Lung (tissue), 12 donors: ENCODE results near the gene MDP1. TPM values are rescaled to one million over a fixed set of nuclear protein-coding genes. Genes with fewer than 3 reads are reported as not detected.
"Not testable (repeated sequence)": the region's sequence is repeated elsewhere in the genome, so short reads cannot be mapped to it uniquely, and the experiment has no call there.

Experiments used
- ATAC-seq: fragments of 200-7000 bp; cut with Tn5 transposase; one replicate; pipeline ENCODE4 v1.9.1; 2020; ENCODE audit warnings: moderate number of reproducible peaks; ENCODE audit not compliant: insufficient read depth, low FRiP score
- DNase-seq, 3 donors: peaks; one replicate each; pipeline ENCODE4 v3.0.0-alpha.2; 2013 to 2017
- H3K27ac ChIP-seq, 2 donors: one replicate each; pipeline ENCODE4 v1.5.1; 2013; ENCODE audit warnings: mild to moderate bottlenecking in 2 of 2, moderate library complexity in 2 of 2, control low read depth in 1 of 2, inconsistent platforms in 1 of 2, low read depth in 1 of 2, low read length in 1 of 2
- H3K27me3 ChIP-seq, 3 donors: one replicate each; pipeline ENCODE4 v1.5.1; 2013; ENCODE audit warnings: low read length in 2 of 3; ENCODE audit not compliant: control insufficient read depth in 3 of 3, insufficient read depth in 3 of 3
- H3K36me3 ChIP-seq, 4 donors: one replicate each; pipeline ENCODE4 v1.5.1; 2013; ENCODE audit warnings: low read length in 4 of 4, mild to moderate bottlenecking in 1 of 4, moderate library complexity in 1 of 4; ENCODE audit not compliant: control insufficient read depth in 4 of 4, insufficient read depth in 4 of 4
- H3K4me1 ChIP-seq, 5 donors: one replicate each; pipeline ENCODE4 v1.5.1; 2013; ENCODE audit warnings: low read length in 5 of 5, mild to moderate bottlenecking in 2 of 5, moderate library complexity in 1 of 5; ENCODE audit not compliant: control insufficient read depth in 5 of 5, insufficient read depth in 5 of 5
- H3K4me3 ChIP-seq: one replicate; pipeline ENCODE4 v1.5.1; 2013; ENCODE audit warnings: mild to moderate bottlenecking, control low read depth, moderate library complexity
- H3K9ac ChIP-seq, 2 donors: one replicate each; pipeline ENCODE4 v1.5.1; 2013; ENCODE audit warnings: low read length in 2 of 2, control low read depth in 1 of 2; ENCODE audit not compliant: insufficient read depth in 1 of 2
- H3K9me3 ChIP-seq, 4 donors: one replicate each; pipeline ENCODE4 v1.5.1; 2013; ENCODE audit warnings: low read length in 3 of 4, mild to moderate bottlenecking in 1 of 4, moderate library complexity in 1 of 4; ENCODE audit not compliant: control insufficient read depth in 4 of 4, insufficient read depth in 3 of 4
- CTCF ChIP-seq: IDR thresholded peaks from 2 replicates; pipeline ENCODE4 v1.5.1; 2012; ENCODE audit warnings: mild to moderate bottlenecking; ENCODE audit errors: control extremely low read depth, extremely low read depth
- WGBS, 2 donors: extraction: QIAGEN DNeasy Blood & Tissue Kit; methylation state at CpG; one replicate each; pipeline ENCODE4 v1.1.7; 2013; 5-methylcytosine and 5-hydroxymethylcytosine counted together
- polyA plus RNA-seq, 2 donors: library from polyadenylated mRNA; stranded (reverse); fragments of 200-250 nt; gene quantifications; one replicate each; pipeline ENCODE4 v1.2.1, GENCODE V29; 2013
- total RNA-seq, 2 donors: library from RNA; depleted of rRNA in 1 of 2; stranded (reverse); fragments of >200 nt in 1 of 2; gene quantifications; one replicate each; pipeline ENCODE4 v1.2.1, GENCODE V29; 2014 to 2021
- donor health status: control.
- donor health status: control.
- donor health status: Bipolar disorder and iron deficiency.
- donor health status: healthy.
- donor health status: DM: yes; HTN: yes; CAD: no.

MDP1 gene
- total and polyA plus RNA-seq, 4 donors: 17.2 to 31.4 (median 22.8) TPM

- no peak overlapping the region for H3K4me3 ChIP-seq
- H3K27ac ChIP-seq: no peak overlapping the region
- no peak for DNase-seq
- no peak for ATAC-seq
- H3K9ac ChIP-seq: no peak overlapping the region
- peaks cover 9 to 48% (median 44%) of the 10 kb centered on the region in 4 donors for H3K36me3 ChIP-seq
- peaks cover 0 to under 1% (median 0%) of the 10 kb centered on the region in 5 donors for H3K4me1 ChIP-seq
- H3K27me3 ChIP-seq: no peaks in the 10 kb centered on the region
- H3K9me3 ChIP-seq: no peaks in the 10 kb centered on the region
- WGBS, 2 donors: 94 to 98% methylated on average over 5 of the region's 5 CpGs
- no peak for TF ChIP-seq CTCF
Measured at GRCh38 chr14:24207104-24207551, 8.7 kb downstream of the MDP1 start.

GRCh38 chr14:24206260-24207103 is 9.4 kb downstream of the MDP1 start:
- DNase-seq (no peak), ATAC-seq (no peak)
- Histone ChIP-seq H3K9me3 (no peaks in the 10 kb centered on the region), H3K27me3 (no peaks in the 10 kb centered on the region), H3K4me3 (no peak overlapping the region), H3K9ac (no peak overlapping the region), H3K36me3 (peaks cover 9 to 52% (median 45%) of the 10 kb centered on the region in 4 donors), H3K27ac (no peak overlapping the region), H3K4me1 (no peaks in the 10 kb centered on the region)
- WGBS, 2 donors: 99% methylated on average over 11 of the region's 11 CpGs
- TF ChIP-seq CTCF: no peak

- WGBS, 2 donors: 95 to 96% methylated on average over 7 of the region's 7 CpGs
- DNase-seq (no peak), ATAC-seq (no peak)
- Histone ChIP-seq H3K27ac (no peak overlapping the region), H3K9me3 (no peaks in the 10 kb centered on the region), H3K9ac (no peak overlapping the region), H3K27me3 (no peaks in the 10 kb centered on the region), H3K4me1 (no peaks in the 10 kb centered on the region), H3K36me3 (peaks cover 3 to 43% (median 33%) of the 10 kb centered on the region in 4 donors), H3K4me3 (no peak overlapping the region)
- TF ChIP-seq CTCF: no peak
Measured at GRCh38 chr14:24204163-24205146, 11.4 kb downstream of the MDP1 start.

GRCh38 chr14:24203249-24203886 is 12.5 kb downstream of the MDP1 start:
- not testable (repeated sequence) for ATAC-seq, H3K4me1 ChIP-seq, H3K27ac ChIP-seq, H3K27me3 ChIP-seq, H3K9me3 ChIP-seq, DNase-seq, H3K4me3 ChIP-seq, H3K9ac ChIP-seq
- WGBS, 2 donors: 97 to 98% methylated on average over 16 of the region's 16 CpGs
- H3K36me3 ChIP-seq: peaks cover 2 to 39% (median 29%) of the 10 kb centered on the region in 4 donors

- peaks cover 2 to 31% (median 23%) of the 10 kb centered on the region in 4 donors for H3K36me3 ChIP-seq
- not testable (repeated sequence) for H3K4me1 ChIP-seq, H3K9me3 ChIP-seq, H3K4me3 ChIP-seq, DNase-seq, H3K9ac ChIP-seq, H3K27ac ChIP-seq, ATAC-seq, H3K27me3 ChIP-seq
- WGBS, 2 donors: 93% methylated on average over 8 of the region's 8 CpGs
Measured at GRCh38 chr14:24202538-24202937, 13.3 kb downstream of the MDP1 start.
